Spleen (tissue), 11 donors: ENCODE data around the gene DIAPH1. TPM values are rescaled to one million over a fixed set of nuclear protein-coding genes. Genes with fewer than 3 reads are reported as not detected.

Experiments
- DNase-seq: peaks from one replicate; pipeline ENCODE4 v3.0.0-alpha.2; 2020
- H3K27ac ChIP-seq, 8 donors: fragments of 200-600 bp; sonication (generic) in 7 of 8; 1 replicate in 4 of 8; 2 replicates in 4 of 8; pipeline versions ENCODE4 v1.5.0 to v1.8.0; 2016 to 2021; ENCODE audit warnings: inconsistent platforms in 4 of 8, mild to moderate bottlenecking in 4 of 8, moderate library complexity in 1 of 8
- H3K27me3 ChIP-seq, 7 donors: fragments of 200-600 bp; sonication (generic) in 6 of 7; replicated peaks in 1 of 7; 1 replicate in 4 of 7; 2 replicates in 3 of 7; pipeline versions ENCODE4 v1.5.0 to v1.8.0; 2016 to 2021; ENCODE audit warnings: inconsistent platforms in 3 of 7, mild to moderate bottlenecking in 1 of 7
- H3K36me3 ChIP-seq, 6 donors: fragments of 200-600 bp; sonication (generic) in 5 of 6; 1 replicate in 4 of 6; 2 replicates in 2 of 6; pipeline versions ENCODE4 v1.5.0 to v1.8.0; 2016 to 2021; ENCODE audit warnings: inconsistent platforms in 2 of 6
- H3K4me1 ChIP-seq, 6 donors: fragments of 200-600 bp; sonication (generic) in 5 of 6; 1 replicate in 3 of 6; 2 replicates in 3 of 6; pipeline versions ENCODE4 v1.5.0 to v1.8.0; 2016 to 2021; ENCODE audit warnings: inconsistent platforms in 3 of 6
- H3K4me3 ChIP-seq, 8 donors: fragments of 200-600 bp; sonication (generic) in 7 of 8; 1 replicate in 4 of 8; 2 replicates in 4 of 8; pipeline versions ENCODE4 v1.5.0 to v1.8.0; 2016 to 2021; ENCODE audit warnings: inconsistent platforms in 4 of 8, mild to moderate bottlenecking in 4 of 8, moderate library complexity in 2 of 8
- H3K9me3 ChIP-seq, 8 donors: fragments of 200-600 bp; sonication (generic) in 7 of 8; 1 replicate in 4 of 8; 2 replicates in 4 of 8; pipeline versions ENCODE4 v1.5.0 to v1.8.0; 2016 to 2021; ENCODE audit warnings: inconsistent platforms in 4 of 8
- POLR2A ChIP-seq, 3 donors: fragments of 450-650 bp; IDR thresholded peaks; one replicate each; pipeline ENCODE4 v1.5.1; 2017; ENCODE audit warnings: antibody characterized with exemption in 3 of 3, mild to moderate bottlenecking in 1 of 3
- POLR2AphosphoS5 ChIP-seq, 3 donors: sonication (generic); formaldehyde crosslinking; IDR thresholded peaks; one replicate each; pipeline ENCODE4 v1.5.1; 2017; ENCODE audit warnings: antibody characterized with exemption in 3 of 3
- WGBS, 5 donors: extraction: QIAGEN DNeasy Blood & Tissue Kit in 3 of 5; methylation state at CpG; one replicate each; pipeline versions ENCODE4 v1.1.5 to v1.1.7; 2013 to 2018; 5-methylcytosine and 5-hydroxymethylcytosine counted together
- intact Hi-C: fragments of 100-400 bp; cut with DNase I; formaldehyde crosslinking; loops from one replicate; pipeline ENCODE4 v1.15.0; 2023; ENCODE audit warnings: low total_unique reads
- polyA plus RNA-seq, 3 donors: library from polyadenylated mRNA; stranded (reverse); fragments of 200-250 nt; gene quantifications; one replicate each; pipeline ENCODE4 v1.2.1, GENCODE V29; 2013
- total RNA-seq, 7 donors: library from RNA; depleted of rRNA in 3 of 7; stranded (reverse); fragments of >200 nt in 3 of 7; fragmentation: NEBNext Ultra II Directional in 4 of 7; extraction: Animal tissue kit (Norgen Biotek cat#: 25700) in 4 of 7; gene quantifications; one replicate each; pipeline versions ENCODE4 v1.1.0 to v1.2.1, GENCODE V29; 2016 to 2021
- TF ChIP-seq, protein P1 (sequence below), 11 experiments: fragments of 200-600 bp in 7 of 11; fragments of 450-650 bp in 4 of 11; sonication (generic) in 4 of 11; IDR thresholded peaks in 8 of 11; conservative IDR thresholded peaks in 3 of 11; 1 replicate in 7 of 11; 2 replicates in 4 of 11; pipeline versions ENCODE4 v1.4.0 to v1.8.0; 2016 to 2021; ENCODE audit warnings: antibody characterized with exemption in 11 of 11, inconsistent platforms in 4 of 11, mild to moderate bottlenecking in 1 of 11
- donor health status: healthy with polysubstance abuse.
- donor health status: DM: no; HTN: no; CAD: no; lungs with moderate emphysema.
- donor health status: DM: no; HTN: no; CAD: no.
- donor health status: Bipolar disorder and iron deficiency.
- donor health status: healthy.
- donor health status: DM: no; HTN: no; CAD: no.
- donor health status: DM: yes; HTN: yes; CAD: no.

Gene DIAPH1
- total and polyA plus RNA-seq, 10 donors = 35.4 to 123 (median 81.5) TPM

GRCh38 chr5:141633871-141634561, 15.2 kb upstream of the DIAPH1 start:
- intact Hi-C loops = no loop called here
- Histone ChIP-seq H3K36me3 (peaks cover 0 to 51% (median 24%) of the 10 kb centered on the region in 6 donors), H3K27me3 (no peaks in the 10 kb centered on the region), H3K4me3 (no peak overlapping the region), H3K27ac (no peak overlapping the region), H3K9me3 (no peaks in the 10 kb centered on the region), H3K4me1 (peaks cover 20 to 74% (median 45%) of the 10 kb centered on the region in 6 donors)
- 56 to 69% (median 59%) methylated on average over 5 of the region's 5 CpGs for WGBS, 5 donors
- no peak for TF ChIP-seq POLR2A (IDR thresholded peaks at IDR 0.05)
- TF ChIP-seq POLR2AphosphoS5 (IDR thresholded peaks at IDR 0.05) = no peak
- TF ChIP-seq, protein P1, sequence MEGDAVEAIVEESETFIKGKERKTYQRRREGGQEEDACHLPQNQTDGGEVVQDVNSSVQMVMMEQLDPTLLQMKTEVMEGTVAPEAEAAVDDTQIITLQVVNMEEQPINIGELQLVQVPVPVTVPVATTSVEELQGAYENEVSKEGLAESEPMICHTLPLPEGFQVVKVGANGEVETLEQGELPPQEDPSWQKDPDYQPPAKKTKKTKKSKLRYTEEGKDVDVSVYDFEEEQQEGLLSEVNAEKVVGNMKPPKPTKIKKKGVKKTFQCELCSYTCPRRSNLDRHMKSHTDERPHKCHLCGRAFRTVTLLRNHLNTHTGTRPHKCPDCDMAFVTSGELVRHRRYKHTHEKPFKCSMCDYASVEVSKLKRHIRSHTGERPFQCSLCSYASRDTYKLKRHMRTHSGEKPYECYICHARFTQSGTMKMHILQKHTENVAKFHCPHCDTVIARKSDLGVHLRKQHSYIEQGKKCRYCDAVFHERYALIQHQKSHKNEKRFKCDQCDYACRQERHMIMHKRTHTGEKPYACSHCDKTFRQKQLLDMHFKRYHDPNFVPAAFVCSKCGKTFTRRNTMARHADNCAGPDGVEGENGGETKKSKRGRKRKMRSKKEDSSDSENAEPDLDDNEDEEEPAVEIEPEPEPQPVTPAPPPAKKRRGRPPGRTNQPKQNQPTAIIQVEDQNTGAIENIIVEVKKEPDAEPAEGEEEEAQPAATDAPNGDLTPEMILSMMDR (IDR thresholded peaks at IDR 0.05 in 8 of 11, conservative IDR thresholded peaks at IDR 0.05 in 3 of 11) = no peak
- DNase-seq = no peak

DNA sequence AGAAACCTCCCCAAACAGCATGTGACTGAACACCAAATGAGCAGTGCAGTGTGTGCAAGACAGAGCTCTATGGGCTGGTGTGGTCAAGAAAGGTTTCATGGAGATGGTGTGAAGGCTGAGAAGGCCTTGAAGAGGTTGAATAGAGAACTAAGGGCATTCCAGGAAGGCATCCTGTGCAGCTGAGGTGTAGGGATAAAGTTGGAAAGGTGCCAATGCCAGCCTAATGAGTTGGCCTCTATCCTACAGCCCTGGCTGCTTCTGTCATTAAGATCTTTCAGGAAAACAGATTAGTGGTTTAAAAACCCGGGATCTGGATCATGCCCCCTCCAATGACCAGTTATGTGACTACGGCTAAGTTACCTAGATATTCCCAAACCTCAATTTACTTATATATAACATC, 13.8 kb upstream of the DIAPH1 start:
- whole genome bisulfite sequencing, 5 donors = 90 to 100% (median 96%) methylated on average over 2 of the region's 2 CpGs
- H3K4me3 ChIP-seq = no peak overlapping the region
- H3K27me3 ChIP-seq = no peaks in the 10 kb centered on the region
- H3K27ac ChIP-seq = no peak overlapping the region
- TF ChIP-seq, protein P1 (IDR thresholded peaks at IDR 0.05 in 8 of 11, conservative IDR thresholded peaks at IDR 0.05 in 3 of 11) = no peak
- TF ChIP-seq POLR2A (IDR thresholded peaks at IDR 0.05) (no peak), POLR2AphosphoS5 (IDR thresholded peaks at IDR 0.05) (no peak)
- no peak for DNase-seq
- no peaks in the 10 kb centered on the region for H3K9me3 ChIP-seq
- intact Hi-C loops = no loop called here
- H3K36me3 ChIP-seq = peaks cover 0 to 65% (median 37%) of the 10 kb centered on the region in 6 donors
- H3K4me1 ChIP-seq = peaks cover 20 to 61% (median 34%) of the 10 kb centered on the region in 6 donors

GRCh38 chr5:141630570-141631140, 11.9 kb upstream of the DIAPH1 start:
- Histone ChIP-seq H3K4me1 (peaks cover 14 to 47% (median 26%) of the 10 kb centered on the region in 6 donors), H3K27me3 (no peaks in the 10 kb centered on the region), H3K9me3 (no peaks in the 10 kb centered on the region), H3K27ac (no peak overlapping the region), H3K36me3 (peaks cover 0 to 85% (median 51%) of the 10 kb centered on the region in 6 donors), H3K4me3 (no peak overlapping the region)
- intact Hi-C loops = no loop called here
- no peak for DNase-seq
- TF ChIP-seq, protein P1 (IDR thresholded peaks at IDR 0.05 in 8 of 11, conservative IDR thresholded peaks at IDR 0.05 in 3 of 11) = no peak
- TF ChIP-seq POLR2AphosphoS5 (IDR thresholded peaks at IDR 0.05) (no peak), POLR2A (IDR thresholded peaks at IDR 0.05) (no peak)
- 94 to 98% (median 98%) methylated on average over 5 of the region's 5 CpGs for WGBS, 5 donors

DNA sequence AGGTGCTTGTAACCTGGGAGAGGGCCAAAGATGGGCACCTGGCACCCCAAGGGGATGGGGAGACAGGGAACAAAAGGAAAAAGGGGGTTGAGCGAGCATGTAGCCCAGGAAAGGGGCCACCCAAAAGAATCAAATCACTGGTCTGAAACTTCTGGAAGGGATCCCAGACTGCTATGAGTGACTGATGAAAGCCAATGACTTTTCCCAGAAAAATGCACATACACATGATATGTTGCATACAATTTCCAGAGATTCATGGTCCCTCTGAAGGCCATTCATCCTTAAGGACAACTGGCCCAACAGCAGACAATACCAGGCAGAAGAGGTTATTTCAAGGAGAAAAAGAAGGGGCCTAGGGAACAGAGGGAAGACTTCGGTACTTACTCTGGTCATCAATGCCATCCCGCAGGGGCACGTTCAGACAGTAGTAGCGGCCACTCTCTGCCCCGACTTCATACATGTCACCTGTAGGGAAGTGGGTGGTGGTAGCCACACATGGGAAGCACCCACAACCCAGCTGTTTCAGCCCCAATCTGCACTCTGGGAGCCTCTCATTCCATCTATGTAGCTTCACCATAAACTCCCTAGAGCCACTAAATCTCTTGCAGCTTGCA, 9.5 kb upstream of the DIAPH1 start:
- Histone ChIP-seq H3K9me3 (no peaks in the 10 kb centered on the region), H3K27ac (no peak overlapping the region), H3K27me3 (no peaks in the 10 kb centered on the region), H3K4me3 (no peak overlapping the region), H3K36me3 (peaks cover 0 to 98% (median 72%) of the 10 kb centered on the region in 6 donors), H3K4me1 (peaks cover 0 to 32% (median 14%) of the 10 kb centered on the region in 6 donors)
- no peak for DNase-seq
- no peak for TF ChIP-seq POLR2A (IDR thresholded peaks at IDR 0.05)
- TF ChIP-seq, protein P1 (IDR thresholded peaks at IDR 0.05 in 8 of 11, conservative IDR thresholded peaks at IDR 0.05 in 3 of 11) = no peak
- no peak for TF ChIP-seq POLR2AphosphoS5 (IDR thresholded peaks at IDR 0.05)
- 95 to 99% (median 97%) methylated on average over 6 of the region's 6 CpGs for WGBS, 5 donors
- intact Hi-C loops = no loop called here
